Stimulated activated CD8-positive, alpha-beta memory T cell treated with anti-CD3 and anti-CD28 coated beads, Interleukin-12 subunit alpha, Interleukin-12 subunit beta, amount 100 ng/mL, for 1 hour (primary cell): ENCODE data around the gene ZFAND3.
A peak's percentile ranks its signal among the peaks of the same experiment; 100 is the strongest.

Source experiments
- DNase-seq: peaks from one replicate; pipeline ENCODE4 v3.0.0-alpha.2; 2020; ENCODE audit warnings: low read depth

ZFAND3 gene, protein sequence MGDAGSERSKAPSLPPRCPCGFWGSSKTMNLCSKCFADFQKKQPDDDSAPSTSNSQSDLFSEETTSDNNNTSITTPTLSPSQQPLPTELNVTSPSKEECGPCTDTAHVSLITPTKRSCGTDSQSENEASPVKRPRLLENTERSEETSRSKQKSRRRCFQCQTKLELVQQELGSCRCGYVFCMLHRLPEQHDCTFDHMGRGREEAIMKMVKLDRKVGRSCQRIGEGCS

GRCh38 chr6:37819177-37819801 is at the start of gene ZFAND3:
ZFAND3 (plus strand) TSS chr6:37819727; CDS start chr6:37819946, 219 bp downstream.
- DNase-seq, result peak; percentile 81

DNA sequence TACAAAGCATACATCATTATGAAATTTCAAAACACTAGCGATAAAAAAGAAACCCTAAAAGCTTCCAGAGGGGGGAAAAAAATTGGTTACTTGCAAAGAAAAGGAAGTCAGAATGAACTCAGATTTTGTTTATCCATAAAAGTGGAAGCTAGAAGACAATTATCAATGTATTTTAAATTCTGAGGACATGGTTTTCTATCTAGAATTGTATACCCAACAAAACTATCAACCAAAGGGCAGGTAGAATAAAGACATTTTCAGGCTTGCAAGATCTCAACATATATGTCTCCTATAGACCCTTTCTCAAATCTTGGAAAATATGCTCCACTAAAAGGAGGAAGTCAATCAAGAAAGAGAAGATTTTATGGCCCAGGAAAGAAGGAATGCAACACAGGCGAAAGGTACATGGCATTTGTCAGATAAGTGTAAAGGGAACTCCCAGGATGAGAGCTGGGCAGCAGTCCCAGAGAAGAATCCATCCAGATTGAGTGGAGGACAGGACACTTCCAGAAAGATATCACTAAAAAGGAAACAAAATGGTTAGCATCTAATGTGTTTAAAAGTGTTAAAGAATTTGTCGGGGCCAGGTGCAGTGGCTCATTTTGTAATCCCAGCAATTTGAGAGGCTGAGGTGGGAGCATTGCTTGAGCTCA is 45.4 kb upstream of the ZFAND3 start:
- no peak for DNase-seq

DNA sequence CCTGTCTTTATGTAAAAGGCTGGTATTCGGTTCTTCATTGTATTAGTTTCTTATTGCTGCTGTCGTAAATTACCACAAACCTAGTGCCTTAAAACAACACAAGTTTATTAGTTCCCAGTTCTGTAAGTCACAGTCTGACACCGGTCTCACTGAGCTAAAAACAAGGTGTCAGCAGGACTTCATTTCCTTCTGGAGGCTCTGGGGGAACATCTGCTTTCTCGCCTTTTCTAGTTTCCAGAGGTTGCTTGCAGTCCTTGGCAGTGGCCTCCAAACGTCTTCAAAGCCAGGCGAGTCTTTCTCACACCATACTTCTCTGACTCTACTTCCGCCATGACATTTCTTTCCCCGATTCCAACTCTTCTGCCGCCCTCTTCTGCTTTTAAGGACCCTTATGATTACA is 43.0 kb upstream of the ZFAND3 start:
- DNase-seq, result no peak

DNA sequence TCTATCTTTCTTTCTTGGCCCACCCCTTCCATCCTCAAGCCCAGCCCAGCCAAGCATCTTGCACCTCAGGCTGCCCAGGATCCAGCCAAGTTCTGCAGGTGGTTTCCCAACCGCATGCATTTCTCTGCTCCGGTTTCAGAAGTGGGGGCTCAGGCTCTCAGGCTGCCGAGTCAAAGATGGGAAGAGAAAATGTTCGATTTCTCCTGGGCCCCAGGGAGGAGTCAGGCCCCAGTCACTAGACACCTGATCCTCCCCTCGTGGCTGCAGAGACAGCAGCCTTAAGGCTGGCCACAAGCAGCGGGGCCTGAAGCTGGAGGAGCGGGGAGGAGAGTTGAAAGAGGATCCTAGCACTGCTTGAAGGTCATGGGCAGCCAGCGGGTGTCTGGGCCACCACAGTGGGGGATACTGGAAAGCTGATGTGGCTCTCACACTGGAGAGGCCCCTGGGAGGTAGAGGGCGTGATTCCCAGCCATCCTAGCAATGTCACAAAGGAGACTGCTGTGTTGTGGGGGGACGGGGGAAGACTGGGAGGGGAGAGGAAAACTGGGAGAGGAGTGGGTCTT is 42.2 kb upstream of the ZFAND3 start:
- no peak for DNase-seq

DNA sequence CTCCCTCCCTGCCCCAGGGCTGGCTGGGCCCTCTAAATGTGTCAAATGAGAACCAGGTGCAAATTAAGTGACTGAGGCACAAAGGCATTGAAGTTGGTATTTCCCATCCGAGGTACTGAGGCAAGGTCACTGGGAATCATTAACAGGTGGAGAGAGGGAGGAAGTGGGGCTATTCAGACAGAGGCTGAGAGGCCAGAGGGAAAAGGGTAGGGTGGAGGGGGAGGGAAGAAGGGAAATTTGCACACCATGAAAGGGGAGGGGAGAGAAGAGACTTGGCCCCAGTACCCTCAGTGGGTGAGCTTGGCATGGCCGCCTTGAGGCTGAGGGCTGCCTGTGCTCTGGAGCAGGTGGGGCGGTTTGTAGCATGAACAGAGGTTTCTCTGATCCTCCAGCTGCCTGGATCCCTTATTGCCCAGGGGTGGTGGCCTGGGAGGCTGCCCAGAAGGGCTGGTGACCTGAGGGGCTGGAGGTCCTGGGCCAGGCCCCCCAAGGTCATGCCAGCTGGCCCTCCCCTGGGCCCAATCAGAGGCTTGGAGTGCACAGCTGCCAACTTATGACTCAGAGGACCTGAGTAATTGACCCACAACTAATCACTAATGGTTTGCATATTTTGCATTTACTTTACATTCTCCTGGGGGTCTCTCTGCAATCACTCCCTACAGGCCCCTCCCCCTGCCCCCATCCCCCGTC is 40.3 kb upstream of the ZFAND3 start:
- no peak for DNase-seq

GRCh38 chr6:37779902-37780628 is 39.5 kb upstream of the ZFAND3 start:
- no peak for DNase-seq

DNA sequence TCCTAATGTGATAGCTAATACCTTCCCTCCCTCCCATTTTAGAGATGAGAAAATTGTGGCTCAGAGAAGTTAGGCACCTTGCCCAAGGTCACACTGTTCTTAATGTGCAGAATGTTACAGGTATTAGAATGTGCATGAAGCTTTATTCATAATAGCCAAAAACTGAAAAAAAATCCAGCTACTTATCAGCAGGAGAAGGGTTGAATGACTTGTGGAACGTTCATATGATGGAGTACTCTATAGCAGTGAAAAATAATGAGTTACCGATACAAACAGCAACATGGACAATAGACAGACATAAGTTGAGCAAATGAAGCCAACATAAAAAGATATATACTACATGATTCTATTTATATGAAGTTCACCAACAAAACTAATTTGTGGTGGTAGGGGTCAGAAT is 37.7 kb upstream of the ZFAND3 start:
- no peak for DNase-seq

GRCh38 chr6:37783025-37783855 is 36.3 kb upstream of the ZFAND3 start:
- no peak for DNase-seq

GRCh38 chr6:37783856-37784584 is 35.5 kb upstream of the ZFAND3 start:
- no peak for DNase-seq

DNA sequence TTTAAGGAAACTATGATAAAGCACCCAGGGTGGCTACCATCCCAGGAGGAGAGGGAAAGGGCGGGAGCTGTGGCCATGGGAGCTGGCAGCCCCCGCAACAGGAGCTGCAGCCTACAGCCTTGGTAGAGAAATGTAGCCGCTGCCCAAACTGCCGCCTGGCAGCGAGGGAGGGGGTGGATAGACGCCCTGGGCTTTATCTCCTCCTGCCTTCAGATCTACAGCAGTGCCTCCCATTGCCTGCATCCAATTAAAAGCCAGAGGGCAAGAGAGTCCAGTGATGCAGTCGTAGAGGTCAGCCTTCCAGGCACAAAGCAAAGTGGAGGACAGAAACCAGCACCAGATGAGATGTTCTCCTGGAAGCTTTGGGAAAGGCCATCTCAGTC is 35.0 kb upstream of the ZFAND3 start:
- DNase-seq, result no peak

DNA sequence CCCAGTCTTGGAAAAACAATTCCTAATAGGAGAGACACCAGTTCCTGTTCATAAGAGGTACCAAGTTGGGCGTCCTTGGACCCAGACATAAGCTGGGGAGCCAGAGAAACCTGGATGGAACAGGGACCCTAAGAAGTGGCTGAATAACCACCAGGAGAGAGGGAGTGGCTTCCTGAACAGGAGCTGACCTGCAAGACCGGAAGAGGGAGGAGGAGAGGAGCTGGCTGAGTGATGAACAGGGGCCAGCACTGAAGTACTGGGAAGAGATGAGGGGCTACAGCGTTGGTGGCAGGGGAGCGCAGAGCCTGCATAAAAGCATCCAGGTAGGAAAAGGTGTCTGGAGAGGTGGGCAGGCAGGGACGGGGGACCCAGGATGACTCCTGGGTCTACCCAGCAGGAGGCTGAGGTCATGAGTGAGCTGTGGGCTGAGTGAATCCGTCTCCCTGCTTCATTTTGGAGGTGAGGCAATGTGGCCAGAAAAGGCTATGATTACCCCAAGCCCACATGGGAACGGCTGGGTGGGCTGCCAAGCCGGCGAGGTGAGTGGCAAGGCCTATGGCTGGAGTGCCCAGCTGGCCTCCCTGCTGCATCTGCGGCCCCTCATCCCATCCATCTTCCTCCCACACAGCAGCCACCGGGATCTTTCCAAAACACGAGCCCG is 34.4 kb upstream of the ZFAND3 start:
- no peak for DNase-seq

DNA sequence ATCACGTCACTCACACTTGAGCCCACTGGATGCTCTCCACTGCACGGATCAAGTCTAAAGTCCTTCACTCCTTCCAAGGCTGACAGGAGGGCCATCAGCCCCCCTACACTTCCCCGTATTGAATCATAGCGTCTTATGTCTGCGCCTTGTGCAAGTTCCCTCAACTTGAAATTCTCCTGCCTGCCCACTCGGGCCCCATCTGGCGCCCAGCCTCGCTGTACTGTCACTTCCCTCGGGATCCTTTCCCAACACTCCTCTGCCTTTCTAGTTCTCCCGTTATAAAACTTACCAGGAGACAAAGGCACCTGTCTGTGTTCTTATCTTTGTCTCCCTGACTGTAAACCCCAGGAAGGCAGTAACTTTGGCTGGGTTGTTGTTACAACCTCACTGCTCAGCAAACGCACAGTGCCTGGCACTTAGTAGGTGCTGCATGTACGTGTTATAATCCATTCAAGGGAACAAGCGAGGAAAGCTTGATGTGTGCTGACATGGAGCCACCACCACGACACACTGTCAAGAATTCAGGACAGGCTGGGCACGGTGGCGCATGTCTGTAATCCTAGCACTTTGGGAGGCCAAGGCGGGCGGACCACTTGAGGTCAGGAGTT is 33.8 kb upstream of the ZFAND3 start:
- no peak for DNase-seq

- DNase-seq, result no peak
Observed at GRCh38 chr6:37787216-37787615, 32.3 kb upstream of the ZFAND3 start.

- DNase-seq, result no peak
Observed at GRCh38 chr6:37788259-37788658, 31.3 kb upstream of the ZFAND3 start.

DNA sequence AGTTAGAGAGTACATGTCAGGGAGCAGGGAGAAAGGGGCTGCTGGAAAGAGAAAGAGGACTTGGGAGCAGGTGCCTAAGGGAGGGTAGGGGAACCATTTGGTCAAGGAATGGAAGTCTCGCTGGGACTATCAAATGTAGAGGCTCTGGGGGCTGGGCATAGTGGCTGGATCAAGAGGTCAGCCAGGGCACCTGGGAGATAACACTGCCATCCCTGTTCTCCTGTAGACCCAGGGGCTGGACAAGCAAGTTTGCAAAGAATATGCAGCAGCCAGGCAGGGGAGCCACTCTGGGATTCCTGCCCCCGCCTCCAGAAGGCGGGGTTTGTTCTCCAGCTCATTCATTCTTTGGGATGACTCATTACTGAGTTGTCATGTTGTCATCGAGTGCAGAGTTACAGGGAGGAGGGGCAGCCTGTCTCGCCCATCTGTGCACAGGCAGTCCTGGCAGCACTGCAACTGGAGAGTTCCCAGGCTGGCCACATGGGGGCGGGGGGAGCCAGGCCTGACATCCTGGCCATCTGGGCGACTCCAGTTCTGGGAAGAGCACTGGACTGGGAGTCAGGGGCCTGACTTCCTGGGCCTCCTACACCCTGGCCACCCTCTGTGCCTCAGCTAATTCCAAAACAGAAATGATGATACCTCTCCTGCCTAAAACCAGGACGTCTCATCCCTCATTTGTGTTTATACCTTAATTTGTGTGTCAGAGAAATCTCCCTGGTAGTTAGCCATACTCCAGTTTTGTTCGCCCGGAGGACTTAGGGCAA is 28.2 kb upstream of the ZFAND3 start:
- DNase-seq, result peak; percentile 67

DNA sequence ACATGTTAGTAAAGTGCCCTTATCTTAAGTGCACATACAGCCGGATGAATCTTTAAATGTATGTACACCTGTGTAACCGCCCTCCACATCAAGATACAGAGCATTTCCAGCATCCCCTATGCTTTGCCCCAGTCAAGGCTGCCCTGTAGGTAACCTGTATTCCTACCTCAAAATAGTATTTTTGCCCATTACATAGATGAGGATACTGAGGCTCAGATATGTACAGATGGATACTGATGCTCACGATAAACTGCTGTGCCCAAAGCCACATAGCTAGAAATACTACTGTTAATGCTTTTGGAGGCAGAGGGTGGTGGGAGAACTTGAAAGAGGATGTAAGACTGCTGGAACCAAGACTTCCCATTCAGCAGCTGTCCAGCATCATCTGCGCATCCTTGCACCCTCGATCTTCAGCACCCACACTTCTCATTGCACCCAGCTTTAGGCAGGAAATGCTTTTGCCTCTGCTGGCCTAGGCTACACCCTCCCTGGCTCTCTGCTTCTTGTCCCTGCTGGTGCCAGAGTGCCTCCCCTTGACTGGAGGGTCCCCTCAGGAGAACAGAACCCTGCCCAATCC is 27.0 kb upstream of the ZFAND3 start:
- DNase-seq, result no peak

DNA sequence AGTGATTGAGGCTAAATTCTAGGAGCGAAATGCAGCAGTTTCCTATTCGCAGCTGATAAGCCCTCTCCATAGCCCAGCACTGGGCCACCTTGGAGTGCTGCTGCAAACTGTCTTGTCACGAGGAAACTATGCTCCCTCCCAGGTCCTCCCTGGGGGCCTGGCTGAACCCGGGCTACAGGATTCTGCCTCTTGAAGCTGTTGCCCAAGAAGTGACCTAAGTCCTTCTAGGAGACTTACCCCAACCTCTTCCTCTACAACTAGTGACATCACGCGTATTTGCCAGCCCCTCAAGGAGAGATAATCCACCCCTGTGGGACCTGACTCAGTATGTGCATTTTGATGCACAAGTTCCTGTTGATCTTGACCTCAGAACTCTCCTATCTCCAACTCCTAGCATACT is 26.5 kb upstream of the ZFAND3 start:
- DNase-seq, result no peak

GRCh38 chr6:37794825-37795224 is 24.7 kb upstream of the ZFAND3 start:
- no peak for DNase-seq
